Measurements from ENCODE around the gene AK6. TPM values are rescaled to one million over a fixed set of nuclear protein-coding genes. Genes with fewer than 3 reads are reported as not detected.
A peak's percentile ranks its signal among the peaks of the same experiment; 100 is the strongest.

Gene AK6
- total RNA-seq, 3 donors from 2014 or later (not counting 1 experiment from before 2014, with no cell fraction given), result 5.8 to 10.8 (median 9.7) TPM

GRCh38 chr5:69416180-69416579, 46.9 kb upstream of the AK6 start:
- Histone ChIP-seq H3K27ac (ENCODE audit: low read length) (no peak overlapping the region), H3K4me1 (ENCODE audit: control insufficient read depth, insufficient read depth, low read length) (peaks cover 8% of the 10 kb centered on the region), H3K9me3 (ENCODE audit: control insufficient read depth, insufficient read depth, low read length) (no peaks in the 10 kb centered on the region), H3K4me3 (ENCODE audit: low read length) (no peak overlapping the region), H3K27me3 (ENCODE audit: control insufficient read depth, insufficient read depth, low read length) (peaks cover 5% of the 10 kb centered on the region), H3K36me3 (ENCODE audit: control insufficient read depth, insufficient read depth, low read length) (peaks cover 5% of the 10 kb centered on the region)
- Mint-ChIP-seq H3K36me3 (no peaks in the 10 kb centered on the region), H3K4me3 (peak overlapping the region; percentile 51), H3K9me3 (no peaks in the 10 kb centered on the region), H3K27ac (no peak overlapping the region), H3K4me1 (peaks cover 0 to 9% of the 10 kb centered on the region in 2 donors), H3K27me3 (ENCODE audit: low read depth in 2 of 2) (no peaks in the 10 kb centered on the region)
- 98% methylated on average over 5 of the region's 6 CpGs for WGBS (ENCODE audit: insufficient coverage)
- TF ChIP-seq CTCF (IDR thresholded peaks at IDR 0.05), result no peak
- DNase-seq (no peak), ATAC-seq (no peak)
- intact Hi-C loops (cut with micrococcal nuclease), result no loop called here

- DNase-seq (no peak), ATAC-seq (no peak)
- no peaks in the 10 kb centered on the region for H3K27me3 Mint-ChIP-seq (ENCODE audit: low read depth in 2 of 2)
- peaks cover 0 to 9% of the 10 kb centered on the region in 2 donors for H3K4me1 Mint-ChIP-seq
- no peak for TF ChIP-seq CTCF (IDR thresholded peaks at IDR 0.05)
- H3K4me1 ChIP-seq (ENCODE audit: control insufficient read depth, insufficient read depth, low read length), result peaks cover 8% of the 10 kb centered on the region
- WGBS (ENCODE audit: insufficient coverage), result 62% methylated on average over 18 of the region's 18 CpGs
- no peaks in the 10 kb centered on the region for H3K36me3 Mint-ChIP-seq
- intact Hi-C loops (cut with micrococcal nuclease), result no loop called here
- peaks cover 5% of the 10 kb centered on the region for H3K27me3 ChIP-seq (ENCODE audit: control insufficient read depth, insufficient read depth, low read length)
- H3K4me3 ChIP-seq (ENCODE audit: low read length), result peak overlapping the region; percentile 27
- H3K9me3 Mint-ChIP-seq, result no peaks in the 10 kb centered on the region
- H3K36me3 ChIP-seq (ENCODE audit: control insufficient read depth, insufficient read depth, low read length), result peaks cover 6% of the 10 kb centered on the region
- H3K9me3 ChIP-seq (ENCODE audit: control insufficient read depth, insufficient read depth, low read length), result no peaks in the 10 kb centered on the region
- peak overlapping the region; percentile 51 for H3K4me3 Mint-ChIP-seq
- H3K27ac ChIP-seq (ENCODE audit: low read length), result no peak overlapping the region
- no peak overlapping the region for H3K27ac Mint-ChIP-seq
Measured at GRCh38 chr5:69415584-69415958, 46.3 kb upstream of the AK6 start.

GRCh38 chr5:69414885-69415583, 45.7 kb upstream of the AK6 start, which contains the start of gene MARVELD2:
Gene MARVELD2 (plus strand): TSS chr5:69415116. CDS start chr5:69419386, 4,270 bp downstream.
- 10% methylated on average over 78 of the region's 78 CpGs for WGBS (ENCODE audit: insufficient coverage)
- Mint-ChIP-seq H3K36me3 (peaks cover under 1% of the 10 kb centered on the region), H3K4me1 (peaks cover 0 to 9% of the 10 kb centered on the region in 2 donors), H3K4me3 (peak within 1 kb of the TSS; percentile 78), H3K27ac (peak within 1 kb of the TSS; percentile 34 to 37), H3K27me3 (ENCODE audit: low read depth in 2 of 2) (no peaks in the 10 kb centered on the region), H3K9me3 (no peaks in the 10 kb centered on the region)
- peaks cover 8% of the 10 kb centered on the region for H3K4me1 ChIP-seq (ENCODE audit: control insufficient read depth, insufficient read depth, low read length)
- no peak for TF ChIP-seq CTCF (IDR thresholded peaks at IDR 0.05)
- H3K27me3 ChIP-seq (ENCODE audit: control insufficient read depth, insufficient read depth, low read length), result peaks cover 5% of the 10 kb centered on the region
- intact Hi-C loops (cut with micrococcal nuclease), result no loop called here
- peak within 1 kb of the TSS; percentile 27 for H3K4me3 ChIP-seq (ENCODE audit: low read length)
- DNase-seq (peak; percentile 15 to 60), ATAC-seq (peak; percentile 60 to 79 (median 79))
- no peak within 1 kb of the TSS for H3K27ac ChIP-seq (ENCODE audit: low read length)
- peaks cover 7% of the 10 kb centered on the region for H3K36me3 ChIP-seq (ENCODE audit: control insufficient read depth, insufficient read depth, low read length)
- no peaks in the 10 kb centered on the region for H3K9me3 ChIP-seq (ENCODE audit: control insufficient read depth, insufficient read depth, low read length)

Data from natural killer cell (primary cell).